ENCODE data around the gene CACNB4.
"Not testable (repeated sequence)": the region's sequence is repeated elsewhere in the genome, so short reads cannot be mapped to it uniquely, and the experiment has no call there.

CACNB4 gene

GRCh38 chr2:151808258-151809072 is 290.4 kb downstream of the CACNB4 start:
- DNase-seq: no peak

- no peak for DNase-seq
Measured at GRCh38 chr2:151805961-151806360, 292.9 kb downstream of the CACNB4 start.

- no peak for DNase-seq
Measured at GRCh38 chr2:151805343-151805742, 293.5 kb downstream of the CACNB4 start.

GRCh38 chr2:151803811-151804210 is 295.0 kb downstream of the CACNB4 start:
- DNase-seq: no peak

- DNase-seq: no peak
Measured at GRCh38 chr2:151802315-151802714, 296.5 kb downstream of the CACNB4 start.

- DNase-seq: no peak
Measured at GRCh38 chr2:151799886-151800292, 299.0 kb downstream of the CACNB4 start.

GRCh38 chr2:151796774-151797173 is 302.1 kb downstream of the CACNB4 start:
- DNase-seq: no peak

- DNase-seq: no peak
Measured at GRCh38 chr2:151795646-151796240, 303.1 kb downstream of the CACNB4 start.

GRCh38 chr2:151794422-151794821 is 304.4 kb downstream of the CACNB4 start:
- not testable (repeated sequence) for DNase-seq

- no peak for DNase-seq
Measured at GRCh38 chr2:151793123-151793522, 305.7 kb downstream of the CACNB4 start.

- no peak for DNase-seq
Measured at GRCh38 chr2:151792589-151792988, 306.3 kb downstream of the CACNB4 start.

GRCh38 chr2:151791545-151791944 is 307.3 kb downstream of the CACNB4 start:
- DNase-seq: no peak

- no peak for DNase-seq
Measured at GRCh38 chr2:151790689-151791088, 308.2 kb downstream of the CACNB4 start.

- DNase-seq: no peak
Measured at GRCh38 chr2:151789055-151789834, 309.6 kb downstream of the CACNB4 start.

GRCh38 chr2:151786483-151786882 is 312.4 kb downstream of the CACNB4 start:
- DNase-seq: no peak

GRCh38 chr2:151786077-151786476 is 312.8 kb downstream of the CACNB4 start:
- DNase-seq: no peak

- DNase-seq: no peak
Measured at GRCh38 chr2:151783133-151783520, 315.7 kb downstream of the CACNB4 start.

Data from stimulated activated CD4-positive, alpha-beta T cell treated with anti-CD3 and anti-CD28 coated beads, Interleukin-2, amount 100 ng/mL, for 24 hours (primary cell).